T-helper 17 cell (primary cell): ENCODE measurements around the gene RNASET2. TPM values are rescaled to one million over a fixed set of nuclear protein-coding genes. Genes with fewer than 3 reads are reported as not detected.
"Not testable (repeated sequence)": the region's sequence is repeated elsewhere in the genome, so short reads cannot be mapped to it uniquely, and the experiment has no call there.

Experiments used
- ATAC-seq: fragments of 150-1000 bp; cut with Tn5 transposase; 2 replicates; pipeline ENCODE4 v1.10.0; 2021; ENCODE audit warnings: mild to moderate bottlenecking, moderate library complexity
- DNase-seq, 3 donors: peaks; one replicate each; pipeline versions ENCODE4 v3.0.0 to v3.0.0-alpha.2; 2020 to 2021
- H3K9me3 ChIP-seq: one replicate; pipeline ENCODE4 v1.7.0; 2013; ENCODE audit warnings: low read length, mild to moderate bottlenecking; ENCODE audit not compliant: control insufficient read depth, poor library complexity, severe bottlenecking
- H3K27ac Mint-ChIP-seq: one replicate; pipeline ENCODE4 v1.8.0; 2022; ENCODE audit warnings: mild to moderate bottlenecking, moderate library complexity, mixed read lengths
- H3K27me3 Mint-ChIP-seq: one replicate; pipeline ENCODE4 v1.8.0; 2022; ENCODE audit warnings: mixed read lengths
- H3K36me3 Mint-ChIP-seq: one replicate; pipeline ENCODE4 v1.8.0; 2022; ENCODE audit warnings: low read depth, mixed read lengths
- H3K4me1 Mint-ChIP-seq: one replicate; pipeline ENCODE4 v1.8.0; 2022; ENCODE audit warnings: mild to moderate bottlenecking, mixed read lengths
- H3K4me3 Mint-ChIP-seq: one replicate; pipeline ENCODE4 v1.8.0; 2022; ENCODE audit warnings: mild to moderate bottlenecking, moderate library complexity, mixed read lengths
- total RNA-seq, 4 donors: library from RNA in 2 of 4; stranded (reverse) in 2 of 4; gene quantifications; one replicate each; pipeline ENCODE4 v1.2.3 and lab custom pipeline; 2022 to 2026

RNASET2 gene
- total RNA-seq, 2 donors from 2014 or later: 245 to 340 TPM

DNA sequence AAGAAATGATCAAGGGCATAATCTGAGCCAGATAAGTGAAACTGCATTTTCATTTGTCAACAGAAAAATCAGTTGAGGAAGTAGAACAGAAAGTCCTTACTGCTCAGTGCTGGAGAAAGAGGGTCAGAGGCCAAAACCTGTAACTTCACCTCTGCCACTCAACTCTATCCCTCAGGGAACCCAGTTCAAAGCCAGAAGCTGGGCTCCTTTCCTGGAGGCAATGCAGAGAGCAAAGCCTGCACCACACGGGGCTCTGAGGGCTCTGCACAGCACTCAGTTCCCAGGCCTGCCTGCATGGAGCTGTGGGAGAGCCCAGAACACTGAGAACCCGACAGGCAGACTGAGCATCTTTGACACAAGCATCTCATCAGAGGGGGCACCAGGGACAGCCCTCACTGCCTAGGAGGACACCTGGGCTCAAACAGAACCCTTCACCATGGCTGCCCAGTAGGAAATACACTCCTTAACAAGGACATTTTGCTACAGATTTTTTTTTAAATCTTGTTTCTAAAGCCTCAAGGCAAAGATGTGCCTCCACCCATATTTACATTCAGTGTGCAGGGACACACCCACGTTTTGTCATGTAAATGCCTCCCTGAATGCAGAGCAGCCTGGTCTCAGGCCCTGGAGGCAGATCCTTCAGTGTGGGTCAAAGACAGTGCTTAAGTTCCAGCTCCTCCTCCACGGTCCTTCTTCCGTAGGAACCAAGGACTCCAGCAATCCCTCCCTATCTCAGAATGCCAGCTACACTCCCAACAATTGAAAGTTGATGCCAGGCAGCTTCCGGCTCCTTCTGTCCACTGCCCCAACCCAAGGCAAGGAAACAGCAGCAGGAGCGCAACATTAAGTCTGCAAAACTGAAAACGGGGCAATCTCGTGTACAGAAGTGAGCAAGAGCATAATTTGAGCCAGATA is 6.6 kb downstream of the RNASET2 start:
- ATAC-seq (peak; percentile 11), DNase-seq (no peak)
- no peaks in the 10 kb centered on the region for H3K27me3 Mint-ChIP-seq
- peaks cover 49% of the 10 kb centered on the region for H3K4me1 Mint-ChIP-seq
- H3K4me3 Mint-ChIP-seq: peak overlapping the region; percentile 94
- no peaks in the 10 kb centered on the region for H3K9me3 ChIP-seq
- peak overlapping the region; percentile 100 for H3K27ac Mint-ChIP-seq
- H3K36me3 Mint-ChIP-seq: peaks cover 8% of the 10 kb centered on the region

DNA sequence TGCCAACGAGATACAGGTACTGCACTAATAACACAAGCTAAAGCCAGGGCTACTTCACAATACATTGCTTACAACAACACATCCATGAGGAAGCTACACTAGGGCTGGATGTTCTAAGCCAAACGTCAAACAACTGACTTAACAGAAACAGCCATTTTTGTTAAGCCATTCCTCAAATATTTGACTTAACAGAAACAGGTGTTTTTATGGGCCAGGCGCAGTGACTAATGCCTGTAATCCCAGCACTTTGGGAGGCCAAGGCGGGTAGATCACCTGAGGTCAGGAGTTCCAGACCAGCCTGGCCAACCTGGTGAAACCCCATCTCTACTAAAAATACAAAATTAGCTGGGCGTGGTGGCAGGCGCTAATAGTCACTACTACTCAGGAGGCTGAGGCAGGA is 7.6 kb downstream of the RNASET2 start:
- H3K4me3 Mint-ChIP-seq: peak overlapping the region; percentile 94
- not testable (repeated sequence) for H3K9me3 ChIP-seq, ATAC-seq, DNase-seq, H3K36me3 Mint-ChIP-seq, H3K27me3 Mint-ChIP-seq
- H3K27ac Mint-ChIP-seq: peak overlapping the region; percentile 100
- peaks cover 42% of the 10 kb centered on the region for H3K4me1 Mint-ChIP-seq

GRCh38 chr6:166947251-166947650 is 9.1 kb downstream of the RNASET2 start:
- Mint-ChIP-seq H3K27ac (peak overlapping the region; percentile 100), H3K27me3 (no peaks in the 10 kb centered on the region), H3K4me3 (no peak overlapping the region), H3K36me3 (peaks cover 12% of the 10 kb centered on the region), H3K4me1 (peaks cover 39% of the 10 kb centered on the region)
- H3K9me3 ChIP-seq: no peaks in the 10 kb centered on the region
- ATAC-seq: no peak
- no peak for DNase-seq

GRCh38 chr6:166946125-166946524 is 10.2 kb downstream of the RNASET2 start:
- H3K4me1 Mint-ChIP-seq: peaks cover 32% of the 10 kb centered on the region
- H3K36me3 Mint-ChIP-seq: peaks cover 12% of the 10 kb centered on the region
- H3K27ac Mint-ChIP-seq: peak overlapping the region; percentile 97

DNA sequence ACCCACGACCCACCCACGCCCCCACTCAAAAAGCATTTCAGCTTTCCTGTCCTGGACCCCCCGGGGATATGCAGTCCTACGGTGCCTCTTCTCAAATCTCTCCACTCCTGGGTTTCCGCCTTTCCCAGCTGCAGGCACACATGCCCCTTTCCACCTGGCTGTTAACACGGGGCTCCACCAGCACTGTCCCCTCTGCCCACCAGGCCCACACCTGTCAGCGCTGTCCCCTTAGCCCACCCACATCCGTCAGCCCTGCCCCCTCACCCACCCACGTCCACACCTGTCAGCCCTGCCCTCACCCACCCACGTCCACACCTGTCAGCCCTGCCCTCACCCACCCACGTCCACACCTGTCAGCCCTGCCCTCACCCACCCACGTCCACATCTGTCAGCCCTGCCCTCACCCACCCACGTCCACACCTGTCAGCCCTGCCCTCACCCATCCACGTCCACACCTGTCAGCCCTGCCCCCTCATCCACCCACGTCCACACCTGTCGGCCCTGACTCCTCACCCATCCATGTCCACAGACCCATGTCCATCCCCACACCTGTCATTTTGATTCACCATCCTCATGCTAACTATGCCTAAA is 11.6 kb downstream of the RNASET2 start:
- Mint-ChIP-seq H3K4me1 (peaks cover 24% of the 10 kb centered on the region), H3K27ac (peak overlapping the region; percentile 97), H3K36me3 (peaks cover 6% of the 10 kb centered on the region), H3K27me3 (no peaks in the 10 kb centered on the region), H3K4me3 (no peak overlapping the region)
- H3K9me3 ChIP-seq: no peaks in the 10 kb centered on the region
- DNase-seq (no peak), ATAC-seq (no peak)

More at GRCh38 chr6:166946125-166946524, 10.2 kb downstream of the RNASET2 start:
- ATAC-seq (no peak), DNase-seq (no peak)
- H3K27me3 Mint-ChIP-seq: no peaks in the 10 kb centered on the region
- no peaks in the 10 kb centered on the region for H3K9me3 ChIP-seq
- no peak overlapping the region for H3K4me3 Mint-ChIP-seq

GRCh38 chr6:166942393-166943168 is 13.8 kb downstream of the RNASET2 start:
- H3K9me3 ChIP-seq: no peaks in the 10 kb centered on the region
- DNase-seq (peak; percentile 32 to 63 (median 53)), ATAC-seq (peak; percentile 96)
- Mint-ChIP-seq H3K36me3 (peaks cover 6% of the 10 kb centered on the region), H3K4me3 (peak overlapping the region; percentile 61), H3K4me1 (peaks cover 27% of the 10 kb centered on the region), H3K27ac (peak overlapping the region; percentile 97), H3K27me3 (no peaks in the 10 kb centered on the region)

DNA sequence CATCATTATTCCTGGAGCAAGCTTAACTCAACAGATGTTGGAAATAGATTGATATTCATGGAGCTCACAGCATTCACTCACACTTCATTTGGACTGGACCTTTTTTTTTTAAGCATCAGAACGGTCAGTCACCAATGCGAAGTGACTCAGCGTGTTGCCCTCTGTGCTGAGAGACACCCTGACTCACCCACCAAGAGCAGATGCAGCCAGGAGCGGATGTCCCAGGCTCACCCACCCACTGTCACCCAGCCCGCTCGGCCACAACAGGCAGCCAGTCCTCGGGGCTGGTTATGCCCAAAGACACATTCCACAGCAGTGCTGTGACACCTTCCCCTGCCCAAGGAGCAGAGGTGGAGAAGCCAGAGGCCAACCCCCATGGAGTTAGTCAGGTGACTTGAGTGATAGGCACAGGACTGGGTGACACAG is 15.7 kb downstream of the RNASET2 start:
- DNase-seq: no peak
- Mint-ChIP-seq H3K4me3 (no peak overlapping the region), H3K27ac (peak overlapping the region; percentile 97), H3K4me1 (peaks cover 34% of the 10 kb centered on the region), H3K27me3 (no peaks in the 10 kb centered on the region), H3K36me3 (peaks cover 6% of the 10 kb centered on the region)
- ATAC-seq: no peak
- H3K9me3 ChIP-seq: no peaks in the 10 kb centered on the region

GRCh38 chr6:166939894-166940293 is 16.5 kb downstream of the RNASET2 start:
- Mint-ChIP-seq H3K27me3 (no peaks in the 10 kb centered on the region), H3K36me3 (peaks cover 3% of the 10 kb centered on the region), H3K27ac (peak overlapping the region; percentile 97), H3K4me3 (no peak overlapping the region), H3K4me1 (peaks cover 31% of the 10 kb centered on the region)
- H3K9me3 ChIP-seq: no peaks in the 10 kb centered on the region
- no peak for ATAC-seq
- DNase-seq: no peak

DNA sequence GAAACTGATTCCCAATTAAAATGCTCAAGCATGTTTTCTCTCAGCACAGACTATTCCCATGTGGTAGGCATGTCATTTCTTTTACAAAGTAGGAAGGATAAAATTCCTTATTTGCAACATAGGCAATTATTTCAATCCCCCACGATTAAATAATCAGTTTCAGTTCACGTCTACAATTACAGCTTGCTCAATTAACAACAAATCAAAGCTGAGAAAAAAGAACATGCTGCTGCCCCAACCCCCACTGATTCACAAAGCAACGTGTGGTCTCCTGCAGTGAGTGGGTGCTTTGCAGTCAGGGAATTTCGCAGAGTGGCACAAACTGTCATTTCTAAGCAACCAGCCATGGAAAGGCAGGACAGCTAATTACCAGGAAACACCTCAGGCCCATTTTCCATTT is 17.0 kb downstream of the RNASET2 start:
- no peaks in the 10 kb centered on the region for H3K27me3 Mint-ChIP-seq
- H3K9me3 ChIP-seq: no peaks in the 10 kb centered on the region
- ATAC-seq (no peak), DNase-seq (no peak)
- peak overlapping the region; percentile 29 for H3K27ac Mint-ChIP-seq
- H3K4me3 Mint-ChIP-seq: no peak overlapping the region
- peaks cover 31% of the 10 kb centered on the region for H3K4me1 Mint-ChIP-seq
- peaks cover 3% of the 10 kb centered on the region for H3K36me3 Mint-ChIP-seq

- H3K4me1 Mint-ChIP-seq: peaks cover 31% of the 10 kb centered on the region
- H3K4me3 Mint-ChIP-seq: no peak overlapping the region
- H3K27ac Mint-ChIP-seq: peak overlapping the region; percentile 29
- peaks cover 3% of the 10 kb centered on the region for H3K36me3 Mint-ChIP-seq
- ATAC-seq: no peak
- DNase-seq: no peak
- no peaks in the 10 kb centered on the region for H3K27me3 Mint-ChIP-seq
- no peaks in the 10 kb centered on the region for H3K9me3 ChIP-seq
Measured at GRCh38 chr6:166938704-166939103, 17.6 kb downstream of the RNASET2 start.

DNA sequence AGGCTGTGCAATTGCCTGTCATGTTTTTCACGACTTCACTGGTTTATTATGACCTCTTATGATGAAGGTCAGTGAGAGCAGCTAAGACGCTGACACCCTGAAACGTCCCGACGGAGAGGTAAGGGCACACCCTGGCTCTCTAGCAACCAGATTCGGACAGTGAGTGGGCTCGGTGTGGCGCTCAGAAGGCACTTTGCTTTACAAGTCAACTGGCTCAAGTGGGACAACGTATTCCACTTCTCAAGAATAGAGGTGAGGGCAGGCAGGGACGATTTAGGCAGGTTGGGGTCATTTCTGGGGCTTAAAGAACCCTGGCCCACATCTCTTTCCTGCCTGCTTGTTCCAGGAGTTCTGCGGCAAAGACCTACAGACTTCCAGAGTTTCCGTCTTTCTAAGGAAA is 18.2 kb downstream of the RNASET2 start:
- peaks cover 1% of the 10 kb centered on the region for H3K36me3 Mint-ChIP-seq
- H3K4me3 Mint-ChIP-seq: no peak overlapping the region
- H3K4me1 Mint-ChIP-seq: peaks cover 28% of the 10 kb centered on the region
- peak overlapping the region; percentile 19 for H3K27ac Mint-ChIP-seq
- no peaks in the 10 kb centered on the region for H3K9me3 ChIP-seq
- no peak for ATAC-seq
- no peaks in the 10 kb centered on the region for H3K27me3 Mint-ChIP-seq
- no peak for DNase-seq

GRCh38 chr6:166937746-166938145 is 18.6 kb downstream of the RNASET2 start:
- Mint-ChIP-seq H3K4me3 (no peak overlapping the region), H3K4me1 (peaks cover 26% of the 10 kb centered on the region)

More at GRCh38 chr6:166937746-166938145, 18.6 kb downstream of the RNASET2 start:
- ATAC-seq (no peak), DNase-seq (no peak)
- H3K27ac Mint-ChIP-seq: peak overlapping the region; percentile 19
- no peaks in the 10 kb centered on the region for H3K9me3 ChIP-seq
- no peaks in the 10 kb centered on the region for H3K36me3 Mint-ChIP-seq
- no peaks in the 10 kb centered on the region for H3K27me3 Mint-ChIP-seq
